HEK293 (cell line): ENCODE data around the gene KLHL28.

ENCODE experiments used
- HOXA7 ChIP-seq: sonication (generic); formaldehyde crosslinking; IDR thresholded peaks from 2 replicates; pipeline ENCODE4 v1.8.1; 2022; ENCODE audit warnings: missing genetic modification reagents, borderline replicate concordance
- KLF7 ChIP-seq: fragments of 450-650 bp; formaldehyde crosslinking; IDR thresholded peaks from 2 replicates; pipeline ENCODE4 v1.5.1; 2016; ENCODE audit warnings: missing biosample characterization, missing genetic modification characterization, borderline replicate concordance
- SALL2 ChIP-seq: fragments of 450-650 bp; formaldehyde crosslinking; IDR thresholded peaks from 2 replicates; pipeline ENCODE4 v1.5.0; 2017; ENCODE audit warnings: missing biosample characterization, mild to moderate bottlenecking, missing genetic modification characterization, borderline replicate concordance
- YY2 ChIP-seq: fragments of 450-650 bp; formaldehyde crosslinking; IDR thresholded peaks from 2 replicates; pipeline ENCODE4 v1.5.1; 2016; ENCODE audit warnings: missing biosample characterization, missing genetic modification characterization
- ZEB2 ChIP-seq: fragments of 450-650 bp; formaldehyde crosslinking; IDR thresholded peaks from 2 replicates; pipeline ENCODE4 v1.5.1; 2016; ENCODE audit warnings: missing biosample characterization, missing genetic modification characterization
- ZNF169 ChIP-seq: fragments of 450-650 bp; formaldehyde crosslinking; IDR thresholded peaks from 2 replicates; pipeline ENCODE4 v1.5.1; 2016; ENCODE audit warnings: missing biosample characterization, missing genetic modification characterization
- ZNF830 ChIP-seq: fragments of 450-650 bp; IDR thresholded peaks from 2 replicates; pipeline ENCODE4 v1.5.0; 2018; ENCODE audit warnings: missing biosample characterization, missing genetic modification characterization, low read depth, mild to moderate bottlenecking, moderate library complexity
- ZSCAN30 ChIP-seq: fragments of 450-650 bp; IDR thresholded peaks from 2 replicates; pipeline ENCODE4 v1.5.1; 2018; ENCODE audit warnings: missing biosample characterization, mild to moderate bottlenecking, missing genetic modification characterization, moderate library complexity
- TF ChIP-seq, protein P1 (sequence below): IDR thresholded peaks from 2 replicates; pipeline ENCODE4 v1.6.1; 2011; ENCODE audit warnings: mild to moderate bottlenecking, low read depth, low read length, borderline replicate concordance
- TF ChIP-seq, protein P2 (sequence below): fragments of 450-650 bp; formaldehyde crosslinking; IDR thresholded peaks from 2 replicates; pipeline ENCODE4 v1.5.1; 2016; ENCODE audit warnings: missing biosample characterization, missing genetic modification characterization
- TF ChIP-seq, protein P3 (sequence below): fragments of 450-650 bp; formaldehyde crosslinking; IDR thresholded peaks from 2 replicates; pipeline ENCODE4 v1.5.1; 2016; ENCODE audit warnings: missing biosample characterization, missing genetic modification characterization

DNA sequence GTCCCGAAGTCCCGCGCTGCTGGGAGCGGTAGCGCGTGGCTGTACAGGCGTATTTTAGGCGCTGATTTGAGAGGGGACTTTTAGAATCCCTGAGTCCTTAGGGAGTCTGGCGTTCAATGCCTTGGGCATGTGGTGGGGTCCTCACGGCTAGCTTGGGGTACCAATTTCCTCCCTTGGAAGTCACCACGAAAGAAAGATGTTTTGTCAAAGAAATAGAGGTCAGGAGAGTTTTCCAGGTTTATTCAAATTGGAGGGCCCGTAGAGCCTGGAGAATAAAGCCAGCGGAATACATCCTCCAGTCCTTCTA is 63.9 kb downstream of the KLHL28 start:
- no peak for TF ChIP-seq ZNF830 (tag by site-specific recombination)
- no peak for TF ChIP-seq SALL2 (tag by site-specific recombination)
- TF ChIP-seq, protein P1, sequence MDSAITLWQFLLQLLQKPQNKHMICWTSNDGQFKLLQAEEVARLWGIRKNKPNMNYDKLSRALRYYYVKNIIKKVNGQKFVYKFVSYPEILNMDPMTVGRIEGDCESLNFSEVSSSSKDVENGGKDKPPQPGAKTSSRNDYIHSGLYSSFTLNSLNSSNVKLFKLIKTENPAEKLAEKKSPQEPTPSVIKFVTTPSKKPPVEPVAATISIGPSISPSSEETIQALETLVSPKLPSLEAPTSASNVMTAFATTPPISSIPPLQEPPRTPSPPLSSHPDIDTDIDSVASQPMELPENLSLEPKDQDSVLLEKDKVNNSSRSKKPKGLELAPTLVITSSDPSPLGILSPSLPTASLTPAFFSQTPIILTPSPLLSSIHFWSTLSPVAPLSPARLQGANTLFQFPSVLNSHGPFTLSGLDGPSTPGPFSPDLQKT: no peak
- TF ChIP-seq, protein P2, sequence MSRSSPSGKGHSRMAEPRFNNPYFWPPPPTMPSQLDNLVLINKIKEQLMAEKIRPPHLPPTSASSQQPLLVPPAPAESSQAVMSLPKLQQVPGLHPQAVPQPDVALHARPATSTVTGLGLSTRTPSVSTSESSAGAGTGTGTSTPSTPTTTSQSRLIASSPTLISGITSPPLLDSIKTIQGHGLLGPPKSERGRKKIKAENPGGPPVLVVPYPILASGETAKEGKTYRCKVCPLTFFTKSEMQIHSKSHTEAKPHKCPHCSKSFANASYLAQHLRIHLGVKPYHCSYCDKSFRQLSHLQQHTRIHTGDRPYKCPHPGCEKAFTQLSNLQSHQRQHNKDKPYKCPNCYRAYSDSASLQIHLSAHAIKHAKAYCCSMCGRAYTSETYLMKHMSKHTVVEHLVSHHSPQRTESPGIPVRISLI (tag by site-specific recombination): no peak
- TF ChIP-seq ZEB2 (tag by site-specific recombination): no peak
- no peak for TF ChIP-seq ZNF169 (tag by site-specific recombination)
- no peak for TF ChIP-seq YY2 (tag by site-specific recombination)
- no peak for TF ChIP-seq ZSCAN30
- TF ChIP-seq, protein P3, sequence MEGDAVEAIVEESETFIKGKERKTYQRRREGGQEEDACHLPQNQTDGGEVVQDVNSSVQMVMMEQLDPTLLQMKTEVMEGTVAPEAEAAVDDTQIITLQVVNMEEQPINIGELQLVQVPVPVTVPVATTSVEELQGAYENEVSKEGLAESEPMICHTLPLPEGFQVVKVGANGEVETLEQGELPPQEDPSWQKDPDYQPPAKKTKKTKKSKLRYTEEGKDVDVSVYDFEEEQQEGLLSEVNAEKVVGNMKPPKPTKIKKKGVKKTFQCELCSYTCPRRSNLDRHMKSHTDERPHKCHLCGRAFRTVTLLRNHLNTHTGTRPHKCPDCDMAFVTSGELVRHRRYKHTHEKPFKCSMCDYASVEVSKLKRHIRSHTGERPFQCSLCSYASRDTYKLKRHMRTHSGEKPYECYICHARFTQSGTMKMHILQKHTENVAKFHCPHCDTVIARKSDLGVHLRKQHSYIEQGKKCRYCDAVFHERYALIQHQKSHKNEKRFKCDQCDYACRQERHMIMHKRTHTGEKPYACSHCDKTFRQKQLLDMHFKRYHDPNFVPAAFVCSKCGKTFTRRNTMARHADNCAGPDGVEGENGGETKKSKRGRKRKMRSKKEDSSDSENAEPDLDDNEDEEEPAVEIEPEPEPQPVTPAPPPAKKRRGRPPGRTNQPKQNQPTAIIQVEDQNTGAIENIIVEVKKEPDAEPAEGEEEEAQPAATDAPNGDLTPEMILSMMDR (tag by site-specific recombination): no peak
- no peak for TF ChIP-seq KLF7 (tag by site-specific recombination)
- no peak for TF ChIP-seq HOXA7 (CRISPR knock-in tag)
